G401.6 (cell line): ENCODE results near the gene SCGB2B2.
A peak's percentile ranks its signal among the peaks of the same experiment; 100 is the strongest.
"Not testable (repeated sequence)": the region's sequence is repeated elsewhere in the genome, so short reads cannot be mapped to it uniquely, and the experiment has no call there.

Source experiments
- FAIRE-seq: peaks from 2 replicates; lab custom pipeline; 2012; peaks lifted over from hg19 to GRCh38; lab: Jason Lieb, UNC

The SCGB2B2 gene

GRCh38 chr19:34668690-34669089, 8.3 kb downstream of the SCGB2B2 start:
- FAIRE-seq = not testable (repeated sequence)

- FAIRE-seq = not testable (repeated sequence)
Observed at GRCh38 chr19:34668077-34668689, 8.8 kb downstream of the SCGB2B2 start.

GRCh38 chr19:34667349-34668076, 9.4 kb downstream of the SCGB2B2 start:
- no peak for FAIRE-seq

GRCh38 chr19:34666958-34667265, 10.0 kb downstream of the SCGB2B2 start:
- no peak for FAIRE-seq

- FAIRE-seq = no peak
Observed at GRCh38 chr19:34666200-34666957, 10.6 kb downstream of the SCGB2B2 start.

- FAIRE-seq = not testable (repeated sequence)
Observed at GRCh38 chr19:34665275-34665674, 11.7 kb downstream of the SCGB2B2 start.

- no peak for FAIRE-seq
Observed at GRCh38 chr19:34664870-34665269, 12.1 kb downstream of the SCGB2B2 start.

- no peak for FAIRE-seq
Observed at GRCh38 chr19:34664168-34664567, 12.8 kb downstream of the SCGB2B2 start.

- no peak for FAIRE-seq
Observed at GRCh38 chr19:34662919-34663318, 14.0 kb downstream of the SCGB2B2 start.

GRCh38 chr19:34661357-34661756, 15.6 kb downstream of the SCGB2B2 start:
- FAIRE-seq = no peak

GRCh38 chr19:34655651-34656050, 21.3 kb downstream of the SCGB2B2 start:
- FAIRE-seq = no peak

GRCh38 chr19:34654796-34655195, 22.2 kb downstream of the SCGB2B2 start:
- no peak for FAIRE-seq

- FAIRE-seq = no peak
Observed at GRCh38 chr19:34651747-34652146, 25.2 kb downstream of the SCGB2B2 start.

GRCh38 chr19:34649886-34650543, 26.9 kb downstream of the SCGB2B2 start:
- FAIRE-seq = no peak

GRCh38 chr19:34645551-34645950, 31.4 kb downstream of the SCGB2B2 start:
- no peak for FAIRE-seq

GRCh38 chr19:34644991-34645461, 31.9 kb downstream of the SCGB2B2 start:
- FAIRE-seq = no peak

- no peak for FAIRE-seq
Observed at GRCh38 chr19:34642241-34642640, 34.7 kb downstream of the SCGB2B2 start.

GRCh38 chr19:34639491-34640085, 37.4 kb downstream of the SCGB2B2 start:
- FAIRE-seq = peak; percentile 90

- FAIRE-seq = no peak
Observed at GRCh38 chr19:34633802-34634201, 43.2 kb downstream of the SCGB2B2 start.
